Measurements from ENCODE around the gene TMEM88. TPM values are rescaled to one million over a fixed set of nuclear protein-coding genes. Genes with fewer than 3 reads are reported as not detected.
A peak's percentile ranks its signal among the peaks of the same experiment; 100 is the strongest.

Gene TMEM88
- total RNA-seq, 1 donor from 2014 or later, result 8.4 TPM

GRCh38 chr17:7818746-7819645, 35.9 kb upstream of the TMEM88 start:
- DNase-seq (ENCODE audit: low read depth, low spot score), result no peak
- H3K36me3 Mint-ChIP-seq (ENCODE audit: low read depth), result no peaks in the 10 kb centered on the region
- no peaks in the 10 kb centered on the region for H3K9me3 Mint-ChIP-seq
- H3K27ac Mint-ChIP-seq (ENCODE audit: unreplicated experiment), result no peak overlapping the region
- no peak overlapping the region for H3K4me3 Mint-ChIP-seq
- TF ChIP-seq CTCF (conservative IDR thresholded peaks at IDR 0.05), result no peak
- H3K27me3 Mint-ChIP-seq (ENCODE audit: low read depth), result peaks cover 27% of the 10 kb centered on the region
- no peaks in the 10 kb centered on the region for H3K4me1 Mint-ChIP-seq

GRCh38 chr17:7820231-7820630, 34.6 kb upstream of the TMEM88 start:
- H3K36me3 Mint-ChIP-seq (ENCODE audit: low read depth), result no peaks in the 10 kb centered on the region
- DNase-seq (ENCODE audit: low read depth, low spot score), result no peak

GRCh38 chr17:7822126-7822525, 32.7 kb upstream of the TMEM88 start:
- H3K4me3 Mint-ChIP-seq, result no peak overlapping the region
- H3K36me3 Mint-ChIP-seq (ENCODE audit: low read depth), result no peaks in the 10 kb centered on the region
- H3K27me3 Mint-ChIP-seq (ENCODE audit: low read depth), result peaks cover 43% of the 10 kb centered on the region
- H3K27ac Mint-ChIP-seq (ENCODE audit: unreplicated experiment), result no peak overlapping the region
- TF ChIP-seq CTCF (conservative IDR thresholded peaks at IDR 0.05), result no peak
- H3K4me1 Mint-ChIP-seq, result no peaks in the 10 kb centered on the region
- DNase-seq (ENCODE audit: low read depth, low spot score), result no peak
- no peaks in the 10 kb centered on the region for H3K9me3 Mint-ChIP-seq

More at GRCh38 chr17:7820231-7820630, 34.6 kb upstream of the TMEM88 start:
- Mint-ChIP-seq H3K4me3 (no peak overlapping the region), H3K27me3 (ENCODE audit: low read depth) (peaks cover 37% of the 10 kb centered on the region), H3K27ac (ENCODE audit: unreplicated experiment) (peak overlapping the region; percentile 73), H3K4me1 (no peaks in the 10 kb centered on the region), H3K9me3 (no peaks in the 10 kb centered on the region)
- TF ChIP-seq CTCF (conservative IDR thresholded peaks at IDR 0.05), result no peak

GRCh38 chr17:7823581-7824001, 31.3 kb upstream of the TMEM88 start:
- Mint-ChIP-seq H3K4me1 (no peaks in the 10 kb centered on the region), H3K27ac (ENCODE audit: unreplicated experiment) (no peak overlapping the region), H3K4me3 (no peak overlapping the region), H3K27me3 (ENCODE audit: low read depth) (peaks cover 53% of the 10 kb centered on the region), H3K36me3 (ENCODE audit: low read depth) (no peaks in the 10 kb centered on the region), H3K9me3 (no peaks in the 10 kb centered on the region)
- TF ChIP-seq CTCF (conservative IDR thresholded peaks at IDR 0.05), result no peak
- DNase-seq (ENCODE audit: low read depth, low spot score), result no peak

GRCh38 chr17:7824021-7824924, 30.6 kb upstream of the TMEM88 start:
- TF ChIP-seq CTCF (conservative IDR thresholded peaks at IDR 0.05), result no peak
- Mint-ChIP-seq H3K27me3 (ENCODE audit: low read depth) (peaks cover 53% of the 10 kb centered on the region), H3K4me3 (no peak overlapping the region), H3K9me3 (no peaks in the 10 kb centered on the region), H3K36me3 (ENCODE audit: low read depth) (no peaks in the 10 kb centered on the region), H3K4me1 (no peaks in the 10 kb centered on the region), H3K27ac (ENCODE audit: unreplicated experiment) (no peak overlapping the region)
- no peak for DNase-seq (ENCODE audit: low read depth, low spot score)

Measured in neural crest cell (in vitro differentiated cells).